Caco-2 (cell line): ENCODE results near the gene KCNK3. TPM values are rescaled to one million over a fixed set of nuclear protein-coding genes. Genes with fewer than 3 reads are reported as not detected.

ENCODE experiments used
- BruUV-seq: library from RNA; stranded (reverse); fragments of 400-500 nt; replicated peaks from 2 replicates; lab custom pipeline; 2021; lab: Mats Ljungman, UMichigan
- CTCF ChIA-PET: fragments of 300-600 bp; sonication (Branson Sonifier 250); formaldehyde crosslinking; loops from one replicate; lab custom pipeline; 2022; ENCODE audit warnings: antibody characterized with exemption; lab: Charles Lee
- POLR2A ChIA-PET: fragments of 300-600 bp; sonication (Branson Sonifier 250); formaldehyde crosslinking; loops from one replicate; lab custom pipeline; 2022; ENCODE audit warnings: antibody characterized with exemption; lab: Charles Lee
- DNase-seq, 2 experiments: peaks; one replicate each; pipeline versions ENCODE4 v3.0.0 to v3.0.0-alpha.2; 2020 to 2022
- H3K27me3 ChIP-seq: replicated peaks from 2 replicates; pipeline ENCODE4 v1.6.0; 2011; ENCODE audit warnings: low read length; ENCODE audit not compliant: control insufficient read depth, insufficient read depth
- H3K36me3 ChIP-seq: 2 replicates; pipeline ENCODE4 v1.5.1; 2011; ENCODE audit warnings: low read length; ENCODE audit not compliant: control insufficient read depth, insufficient read depth
- H3K4me1 ChIP-seq: fragments of 250-450 bp; sonication (Bioruptor Pico); 2 replicates; pipeline ENCODE4 v1.5.1; 2020; ENCODE audit warnings: mild to moderate bottlenecking
- H3K4me3 ChIP-seq: 2 replicates; pipeline ENCODE4 v1.5.1; 2011; ENCODE audit warnings: low read depth, mild to moderate bottlenecking, control low read depth, low read length
- H3K9me3 ChIP-seq: fragments of 250-450 bp; sonication (Bioruptor Pico); 2 replicates; pipeline ENCODE4 v1.5.1; 2020; ENCODE audit warnings: mild to moderate bottlenecking, moderate library complexity
- H3K27ac Mint-ChIP-seq: one replicate; pipeline ENCODE4 v1.8.0; 2022; ENCODE audit warnings: mixed read lengths; ENCODE audit not compliant: unreplicated experiment
- H3K27me3 Mint-ChIP-seq: one replicate; pipeline ENCODE4 v1.8.0; 2022; ENCODE audit warnings: mixed read lengths; ENCODE audit not compliant: insufficient read depth, unreplicated experiment
- H3K36me3 Mint-ChIP-seq: one replicate; pipeline ENCODE4 v1.8.0; 2022; ENCODE audit warnings: mild to moderate bottlenecking, mixed read lengths; ENCODE audit not compliant: insufficient read depth, unreplicated experiment
- H3K4me1 Mint-ChIP-seq: one replicate; pipeline ENCODE4 v1.8.0; 2022; ENCODE audit warnings: low read depth, mixed read lengths; ENCODE audit not compliant: unreplicated experiment
- H3K4me3 Mint-ChIP-seq: one replicate; pipeline ENCODE4 v1.8.0; 2022; ENCODE audit warnings: mild to moderate bottlenecking, moderate library complexity, mixed read lengths; ENCODE audit not compliant: unreplicated experiment
- H3K9me3 Mint-ChIP-seq: one replicate; pipeline ENCODE4 v1.8.0; 2022; ENCODE audit warnings: mixed read lengths; ENCODE audit not compliant: unreplicated experiment
- intact Hi-C: fragments of 100-400 bp; cut with micrococcal nuclease; formaldehyde crosslinking; loops from one replicate; pipeline ENCODE4 v1.10.0; 2022; ENCODE audit not compliant: unreplicated experiment
- total RNA-seq: library from RNA; stranded (reverse); gene quantifications from 2 replicates; pipeline ENCODE4 v1.2.3, GENCODE V29; 2022
- TF ChIP-seq, protein P1 (sequence below), 2 experiments: fragments of 200-600 bp in 1 of 2; IDR thresholded peaks; 1 replicate in 1 of 2; 2 replicates in 1 of 2; pipeline versions ENCODE4 v1.5.1 to v1.8.0; 2011 to 2022; ENCODE audit warnings: antibody characterized with exemption in 1 of 2, control low read depth in 1 of 2, inconsistent platforms in 1 of 2, low read depth in 1 of 2, low read length in 1 of 2, mild to moderate bottlenecking in 1 of 2, moderate library complexity in 1 of 2; ENCODE audit not compliant: insufficient read depth in 1 of 2, severe bottlenecking in 1 of 2, unreplicated experiment in 1 of 2

KCNK3 gene
- total RNA-seq, 1 experiment from 2014 or later: 0.36 TPM

DNA sequence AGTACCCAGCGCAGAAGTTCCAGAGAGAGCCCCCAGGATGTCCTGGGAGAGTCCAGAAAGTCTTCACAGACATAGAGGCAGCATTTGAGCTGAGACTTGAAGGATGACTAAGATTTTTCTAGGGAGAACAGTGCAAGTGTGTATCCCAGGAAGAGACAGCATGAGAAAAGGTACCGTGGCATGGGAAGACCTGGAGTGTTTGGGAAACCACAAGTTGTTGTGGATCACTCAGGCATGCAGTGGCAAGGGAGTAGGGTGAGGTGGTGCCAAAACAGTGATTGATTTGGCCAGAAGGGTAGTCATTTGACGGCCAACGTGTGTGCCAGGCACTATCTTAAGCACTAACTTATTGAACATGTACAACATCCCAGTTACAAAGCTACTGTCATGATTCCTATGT lies 24.5 kb upstream of the KCNK3 start:
- Histone ChIP-seq H3K4me1 (no peaks in the 10 kb centered on the region), H3K27me3 (no peaks in the 10 kb centered on the region), H3K4me3 (no peak overlapping the region), H3K36me3 (no peaks in the 10 kb centered on the region), H3K9me3 (no peaks in the 10 kb centered on the region)
- Mint-ChIP-seq H3K36me3 (no peaks in the 10 kb centered on the region), H3K4me3 (no peak overlapping the region), H3K27ac (no peak overlapping the region), H3K4me1 (no peaks in the 10 kb centered on the region), H3K27me3 (no peaks in the 10 kb centered on the region), H3K9me3 (peaks cover 9% of the 10 kb centered on the region)
- no peak for DNase-seq
- ChIA-PET CTCF (no interaction called here), POLR2A (no interaction called here)
- TF ChIP-seq, protein P1, sequence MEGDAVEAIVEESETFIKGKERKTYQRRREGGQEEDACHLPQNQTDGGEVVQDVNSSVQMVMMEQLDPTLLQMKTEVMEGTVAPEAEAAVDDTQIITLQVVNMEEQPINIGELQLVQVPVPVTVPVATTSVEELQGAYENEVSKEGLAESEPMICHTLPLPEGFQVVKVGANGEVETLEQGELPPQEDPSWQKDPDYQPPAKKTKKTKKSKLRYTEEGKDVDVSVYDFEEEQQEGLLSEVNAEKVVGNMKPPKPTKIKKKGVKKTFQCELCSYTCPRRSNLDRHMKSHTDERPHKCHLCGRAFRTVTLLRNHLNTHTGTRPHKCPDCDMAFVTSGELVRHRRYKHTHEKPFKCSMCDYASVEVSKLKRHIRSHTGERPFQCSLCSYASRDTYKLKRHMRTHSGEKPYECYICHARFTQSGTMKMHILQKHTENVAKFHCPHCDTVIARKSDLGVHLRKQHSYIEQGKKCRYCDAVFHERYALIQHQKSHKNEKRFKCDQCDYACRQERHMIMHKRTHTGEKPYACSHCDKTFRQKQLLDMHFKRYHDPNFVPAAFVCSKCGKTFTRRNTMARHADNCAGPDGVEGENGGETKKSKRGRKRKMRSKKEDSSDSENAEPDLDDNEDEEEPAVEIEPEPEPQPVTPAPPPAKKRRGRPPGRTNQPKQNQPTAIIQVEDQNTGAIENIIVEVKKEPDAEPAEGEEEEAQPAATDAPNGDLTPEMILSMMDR (IDR thresholded peaks at IDR 0.05; ENCODE audit: insufficient read depth in 1 of 2, low read depth in 1 of 2, low read length in 1 of 2, severe bottlenecking in 1 of 2, unreplicated experiment in 1 of 2): no peak
- intact Hi-C loops: no loop called here
- BruUV-seq: no TSS peak

DNA sequence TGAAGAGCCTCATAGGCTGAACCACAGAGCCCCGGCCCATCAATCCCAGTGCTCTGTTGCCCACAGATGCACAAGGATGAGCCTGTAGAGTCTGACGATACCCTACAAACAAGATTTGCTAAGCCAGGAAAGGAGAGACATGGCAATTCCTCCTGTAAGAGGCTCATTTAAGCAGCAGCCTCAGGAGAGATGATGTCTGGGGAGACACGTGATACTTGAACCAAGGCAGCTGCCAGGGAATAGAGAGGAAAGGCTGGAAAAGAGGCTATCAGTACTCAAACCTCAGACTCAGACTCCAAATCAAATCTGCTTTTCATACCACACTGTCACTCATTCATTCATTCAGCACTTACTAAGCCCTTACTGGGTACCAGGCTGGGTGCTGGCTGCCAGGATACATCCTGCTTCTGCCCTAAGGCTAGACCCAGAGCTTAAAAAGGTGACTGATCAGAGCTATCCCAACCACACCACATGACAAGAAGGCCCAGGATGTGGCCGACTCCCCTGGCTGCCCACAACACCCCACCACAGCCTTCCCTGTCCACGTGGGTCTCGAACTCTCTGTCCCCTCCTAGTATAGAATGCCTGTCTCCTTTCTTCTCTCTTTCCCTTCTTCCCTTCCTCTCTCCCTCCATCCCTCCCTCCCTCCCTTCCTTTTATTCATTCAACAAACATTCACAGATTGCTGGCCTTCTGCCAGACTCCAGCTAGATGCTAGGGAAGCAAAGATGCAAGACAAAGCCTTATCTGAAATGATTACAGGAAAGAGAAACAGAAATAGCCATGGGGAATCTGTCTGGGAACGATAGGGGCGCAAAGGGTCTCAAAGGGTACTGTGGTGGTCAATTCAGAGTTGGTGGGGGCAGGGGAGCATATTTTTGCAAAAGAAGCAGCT lies 23.4 kb upstream of the KCNK3 start:
- Histone ChIP-seq H3K9me3 (no peaks in the 10 kb centered on the region), H3K4me3 (no peak overlapping the region), H3K36me3 (no peaks in the 10 kb centered on the region), H3K4me1 (no peaks in the 10 kb centered on the region), H3K27me3 (no peaks in the 10 kb centered on the region)
- DNase-seq: no peak
- BruUV-seq: no TSS peak
- H3K4me3 Mint-ChIP-seq: no peak overlapping the region
- intact Hi-C loops: no loop called here
- H3K27me3 Mint-ChIP-seq: no peaks in the 10 kb centered on the region
- CTCF ChIA-PET: interaction anchor here (0.6 kb wide), 1 partner anchor 10 kb away, joined by 3 read pairs; no protein-coding TSS in a partner anchor
- H3K9me3 Mint-ChIP-seq: peaks cover 9% of the 10 kb centered on the region
- TF ChIP-seq, protein P1 (IDR thresholded peaks at IDR 0.05; ENCODE audit: insufficient read depth in 1 of 2, low read depth in 1 of 2, low read length in 1 of 2, severe bottlenecking in 1 of 2, unreplicated experiment in 1 of 2): no peak
- no peaks in the 10 kb centered on the region for H3K36me3 Mint-ChIP-seq
- no peaks in the 10 kb centered on the region for H3K4me1 Mint-ChIP-seq
- POLR2A ChIA-PET: interaction anchor here (0.6 kb wide), 1 partner anchor 12 kb away, joined by 3 read pairs; no protein-coding TSS in a partner anchor
- no peak overlapping the region for H3K27ac Mint-ChIP-seq

DNA sequence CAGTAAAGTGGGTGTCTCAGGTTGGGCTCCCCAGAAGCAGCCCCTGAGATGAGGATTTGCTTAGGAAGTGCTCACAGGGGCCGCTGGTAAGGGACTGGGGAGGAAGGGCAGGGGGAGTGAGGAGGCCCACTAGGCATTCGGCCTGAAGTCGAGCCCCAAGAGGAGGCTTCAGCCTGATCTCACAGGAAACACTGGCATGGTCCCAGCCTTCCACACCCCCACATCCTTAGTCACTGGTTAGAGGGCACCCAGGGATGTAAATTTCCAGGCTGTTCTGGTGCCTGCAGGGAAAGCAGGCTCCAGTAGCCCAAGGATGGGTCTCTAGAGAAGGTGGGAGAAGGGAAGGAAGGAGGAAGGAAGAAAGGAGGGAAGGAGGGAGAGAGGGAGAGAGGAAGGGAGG lies 22.4 kb upstream of the KCNK3 start:
- DNase-seq: no peak
- H3K27me3 ChIP-seq: no peaks in the 10 kb centered on the region
- no peaks in the 10 kb centered on the region for H3K36me3 ChIP-seq
- Mint-ChIP-seq H3K9me3 (peaks cover 9% of the 10 kb centered on the region), H3K4me1 (no peaks in the 10 kb centered on the region), H3K27me3 (no peaks in the 10 kb centered on the region), H3K4me3 (no peak overlapping the region), H3K27ac (no peak overlapping the region), H3K36me3 (no peaks in the 10 kb centered on the region)
- CTCF ChIA-PET: no interaction called here
- no TSS peak for BruUV-seq
- TF ChIP-seq, protein P1 (IDR thresholded peaks at IDR 0.05; ENCODE audit: insufficient read depth in 1 of 2, low read depth in 1 of 2, low read length in 1 of 2, severe bottlenecking in 1 of 2, unreplicated experiment in 1 of 2): no peak
- H3K4me1 ChIP-seq: no peaks in the 10 kb centered on the region
- POLR2A ChIA-PET: no interaction called here
- no peak overlapping the region for H3K4me3 ChIP-seq
- H3K9me3 ChIP-seq: no peaks in the 10 kb centered on the region
- intact Hi-C loops: no loop called here
